Hematopoietic multipotent progenitor cell treated with erythropoietin and hydrocortisone succinate and interleukin-3 and kit ligand, for 4 days (in vitro differentiated cells): Measurements from ENCODE around the gene DAB2IP.

Experiments
- DNase-seq: peaks from one replicate; pipeline ENCODE4 v3.0.0-alpha.2; 2015

The DAB2IP gene

GRCh38 chr9:121645003-121645402 is 6.4 kb upstream of the DAB2IP start:
- DNase-seq = peak; percentile 54

GRCh38 chr9:121645853-121646807 is 5.3 kb upstream of the DAB2IP start:
- DNase-seq = no peak

GRCh38 chr9:121646992-121647391 is 4.4 kb upstream of the DAB2IP start:
- peak; percentile 96 for DNase-seq

- DNase-seq = no peak
Measured at GRCh38 chr9:121648172-121648571, 3.3 kb upstream of the DAB2IP start.

- no peak for DNase-seq
Measured at GRCh38 chr9:121648799-121649198, 2.6 kb upstream of the DAB2IP start.

GRCh38 chr9:121649476-121650216 is 1.8 kb upstream of the DAB2IP start:
- DNase-seq = peak; percentile 55

GRCh38 chr9:121650217-121651007 is 1.0 kb upstream of the DAB2IP start:
- peak; percentile 55 for DNase-seq

- no peak for DNase-seq
Measured at GRCh38 chr9:121651008-121651294, 483 bp upstream of the DAB2IP start.

- no peak for DNase-seq
Measured at GRCh38 chr9:121652021-121652837, 795 bp downstream of the DAB2IP start.

GRCh38 chr9:121652838-121653231 is 1.4 kb downstream of the DAB2IP start:
- DNase-seq = no peak

- DNase-seq = no peak
Measured at GRCh38 chr9:121654499-121655140, 3.2 kb downstream of the DAB2IP start.

- no peak for DNase-seq
Measured at GRCh38 chr9:121655231-121655755, 3.9 kb downstream of the DAB2IP start.

- DNase-seq = no peak
Measured at GRCh38 chr9:121656941-121657470, 5.6 kb downstream of the DAB2IP start.

GRCh38 chr9:121658166-121658565 is 6.7 kb downstream of the DAB2IP start:
- DNase-seq = no peak

GRCh38 chr9:121658591-121658990 is 7.2 kb downstream of the DAB2IP start:
- DNase-seq = no peak

- DNase-seq = no peak
Measured at GRCh38 chr9:121660367-121660766, 8.9 kb downstream of the DAB2IP start.

GRCh38 chr9:121660876-121661275 is 9.4 kb downstream of the DAB2IP start:
- no peak for DNase-seq

- no peak for DNase-seq
Measured at GRCh38 chr9:121661328-121661727, 9.9 kb downstream of the DAB2IP start.

GRCh38 chr9:121662359-121662758 is 10.9 kb downstream of the DAB2IP start:
- no peak for DNase-seq

GRCh38 chr9:121662891-121663580 is 11.6 kb downstream of the DAB2IP start:
- DNase-seq = no peak

GRCh38 chr9:121663591-121663990 is 12.2 kb downstream of the DAB2IP start:
- DNase-seq = no peak
